Activated CD8-positive, alpha-beta memory T cell treated with anti-CD3 and anti-CD28 coated beads for 48 hours (primary cell): Measurements from ENCODE around the gene LIMK1.

Source experiments
- DNase-seq, 3 experiments: peaks; one replicate each; pipeline ENCODE4 v3.0.0-alpha.2; 2020; ENCODE audit warnings: low read depth in 2 of 3, low spot score in 2 of 3

Gene LIMK1

GRCh38 chr7:74053589-74054186 is 29.9 kb upstream of the LIMK1 start:
- no peak for DNase-seq

- no peak for DNase-seq
Measured at GRCh38 chr7:74056096-74056915, 27.3 kb upstream of the LIMK1 start.

GRCh38 chr7:74057216-74057925 is 26.2 kb upstream of the LIMK1 start:
- DNase-seq: no peak

GRCh38 chr7:74057987-74058386 is 25.6 kb upstream of the LIMK1 start:
- no peak for DNase-seq

GRCh38 chr7:74058486-74058885 is 25.1 kb upstream of the LIMK1 start:
- no peak for DNase-seq

- DNase-seq: no peak
Measured at GRCh38 chr7:74059037-74059436, 24.6 kb upstream of the LIMK1 start.

GRCh38 chr7:74059681-74060588 is 23.7 kb upstream of the LIMK1 start:
- no peak for DNase-seq

GRCh38 chr7:74061840-74062539 is 21.6 kb upstream of the LIMK1 start:
- no peak for DNase-seq

GRCh38 chr7:74063223-74063641 is 20.4 kb upstream of the LIMK1 start:
- DNase-seq: no peak

GRCh38 chr7:74063646-74064045 is 20.0 kb upstream of the LIMK1 start:
- no peak for DNase-seq

GRCh38 chr7:74064696-74065095 is 18.9 kb upstream of the LIMK1 start:
- no peak for DNase-seq

- no peak for DNase-seq
Measured at GRCh38 chr7:74066626-74067025, 17.0 kb upstream of the LIMK1 start.

GRCh38 chr7:74068378-74069085 is 15.1 kb upstream of the LIMK1 start:
- no peak for DNase-seq

- DNase-seq: no peak
Measured at GRCh38 chr7:74069086-74069541, 14.5 kb upstream of the LIMK1 start.

GRCh38 chr7:74069790-74070618 is 13.6 kb upstream of the LIMK1 start:
- no peak for DNase-seq

- no peak for DNase-seq
Measured at GRCh38 chr7:74070619-74070921, 13.0 kb upstream of the LIMK1 start.

- DNase-seq: no peak
Measured at GRCh38 chr7:74071121-74071520, 12.5 kb upstream of the LIMK1 start.

GRCh38 chr7:74074770-74075169 is 8.8 kb upstream of the LIMK1 start:
- no peak for DNase-seq

GRCh38 chr7:74078461-74078860 is 5.1 kb upstream of the LIMK1 start:
- no peak for DNase-seq
